GM23248 (cell line): ENCODE measurements around the gene SHD. TPM values are rescaled to one million over a fixed set of nuclear protein-coding genes. Genes with fewer than 3 reads are reported as not detected.

Source experiments
- DNase-seq: peaks from one replicate; pipeline ENCODE4 v3.0.0-alpha.2; 2015
- H2AFZ ChIP-seq: fragments of 200-600 bp; sonication (generic); 2 replicates; pipeline ENCODE4 v1.6.1; 2016; ENCODE audit warnings: antibody characterized with exemption
- H3F3A ChIP-seq: fragments of 200-600 bp; sonication (generic); 2 replicates; pipeline ENCODE4 v1.6.1; 2016; ENCODE audit warnings: mild to moderate bottlenecking, antibody characterized with exemption, mixed run types; ENCODE audit not compliant: insufficient read depth
- H3K27ac ChIP-seq: fragments of 200-600 bp; sonication (generic); 2 replicates; pipeline ENCODE4 v1.5.1; 2016; ENCODE audit warnings: mild to moderate bottlenecking
- H3K27me3 ChIP-seq: fragments of 200-600 bp; sonication (generic); replicated peaks from 2 replicates; pipeline ENCODE4 v1.6.1; 2016; ENCODE audit warnings: mild to moderate bottlenecking; ENCODE audit not compliant: insufficient read depth
- H3K36me3 ChIP-seq: fragments of 200-600 bp; sonication (generic); 2 replicates; pipeline ENCODE4 v1.6.1; 2016; ENCODE audit warnings: low read depth, mild to moderate bottlenecking
- H3K4me1 ChIP-seq: fragments of 200-600 bp; sonication (generic); 2 replicates; pipeline ENCODE4 v1.6.1; 2016; ENCODE audit warnings: mild to moderate bottlenecking; ENCODE audit not compliant: insufficient read depth
- H3K4me2 ChIP-seq: fragments of 200-600 bp; sonication (generic); one replicate; pipeline ENCODE4 v1.6.1; 2016; ENCODE audit warnings: mild to moderate bottlenecking; ENCODE audit not compliant: unreplicated experiment
- H3K4me3 ChIP-seq: fragments of 200-600 bp; sonication (generic); 2 replicates; pipeline ENCODE4 v1.5.1; 2016; ENCODE audit warnings: mild to moderate bottlenecking
- H3K79me2 ChIP-seq: fragments of 200-600 bp; sonication (generic); 2 replicates; pipeline ENCODE4 v1.6.1; 2016; ENCODE audit warnings: mild to moderate bottlenecking; ENCODE audit not compliant: insufficient read depth
- H3K9ac ChIP-seq: fragments of 200-600 bp; sonication (generic); 2 replicates; pipeline ENCODE4 v1.6.1; 2016; ENCODE audit warnings: mild to moderate bottlenecking
- H3K9me2 ChIP-seq: fragments of 200-600 bp; sonication (generic); 2 replicates; pipeline ENCODE4 v1.6.1; 2016; ENCODE audit warnings: mixed run types, mild to moderate bottlenecking, moderate library complexity; ENCODE audit not compliant: insufficient read depth
- H3K9me3 ChIP-seq: fragments of 200-600 bp; sonication (generic); one replicate; pipeline ENCODE4 v1.6.1; 2017; ENCODE audit warnings: low read depth
- H4K20me1 ChIP-seq: fragments of 200-600 bp; sonication (generic); 2 replicates; pipeline ENCODE4 v1.6.0; 2016; ENCODE audit not compliant: insufficient read depth
- EZH2 ChIP-seq: fragments of 200-600 bp; sonication (generic); IDR thresholded peaks from 2 replicates; pipeline ENCODE4 v1.6.1; 2018; ENCODE audit warnings: antibody characterized with exemption, mild to moderate bottlenecking; ENCODE audit not compliant: insufficient read depth, poor library complexity, severe bottlenecking
- EZH2phosphoT487 ChIP-seq: fragments of 200-600 bp; sonication (generic); IDR thresholded peaks from 2 replicates; pipeline ENCODE4 v1.6.1; 2018; ENCODE audit warnings: antibody characterized with exemption, moderate library complexity, mild to moderate bottlenecking, low read depth; ENCODE audit not compliant: insufficient read depth
- WGBS, 2 experiments: methylation state at CpG; one replicate each; pipeline ENCODE4 v1.1.6; 2015 to 2017; ENCODE audit warnings: low lambda C conversion rate in 2 of 2, low coverage in 1 of 2; ENCODE audit errors: missing lambda C conversion rate in 2 of 2; 5-methylcytosine and 5-hydroxymethylcytosine counted together
- in situ Hi-C: fragments of 300-500 bp; cut with MboI; formaldehyde crosslinking; loops from 2 replicates; pipeline ENCODE4 v1.15.0; 2020
- polyA plus RNA-seq: library from polyadenylated mRNA; unstranded; fragments of >200 nt; fragmentation: Nextera tagmentation; extraction: Ambion mirVana; gene quantifications from 2 replicates; pipeline ENCODE4 v1.2.1, GENCODE V29; 2016
- total RNA-seq: library from RNA; depleted of rRNA; stranded (reverse); fragments of >200 nt; shearing (Covaris generic); gene quantifications from 2 replicates; pipeline ENCODE4 v1.2.3, GENCODE V29; 2014

SHD gene
- total and polyA plus RNA-seq, 2 experiments from 2014 or later, result not detected

GRCh38 chr19:4295972-4296771 lies 17.1 kb downstream of the SHD start:
- Histone ChIP-seq H3K4me2 (no peak overlapping the region), H3K27me3 (no peaks in the 10 kb centered on the region; the same call in 1 of the 2 replicates), H3K9ac (no peak overlapping the region), H3F3A (no peaks in the 10 kb centered on the region), H3K27ac (no peak overlapping the region), H4K20me1 (no peaks in the 10 kb centered on the region), H3K4me1 (no peaks in the 10 kb centered on the region), H3K4me3 (no peak overlapping the region), H3K9me3 (no peaks in the 10 kb centered on the region), H3K36me3 (no peaks in the 10 kb centered on the region), H2AFZ (no peak overlapping the region), H3K79me2 (no peaks in the 10 kb centered on the region), H3K9me2 (no peaks in the 10 kb centered on the region)
- WGBS, 2 experiments, result 31 to 34% methylated on average over 14 of the region's 14 CpGs
- TF ChIP-seq EZH2 (no peak), EZH2phosphoT487 (no peak)
- DNase-seq, result no peak
- in situ Hi-C loops, result no loop called here

DNA sequence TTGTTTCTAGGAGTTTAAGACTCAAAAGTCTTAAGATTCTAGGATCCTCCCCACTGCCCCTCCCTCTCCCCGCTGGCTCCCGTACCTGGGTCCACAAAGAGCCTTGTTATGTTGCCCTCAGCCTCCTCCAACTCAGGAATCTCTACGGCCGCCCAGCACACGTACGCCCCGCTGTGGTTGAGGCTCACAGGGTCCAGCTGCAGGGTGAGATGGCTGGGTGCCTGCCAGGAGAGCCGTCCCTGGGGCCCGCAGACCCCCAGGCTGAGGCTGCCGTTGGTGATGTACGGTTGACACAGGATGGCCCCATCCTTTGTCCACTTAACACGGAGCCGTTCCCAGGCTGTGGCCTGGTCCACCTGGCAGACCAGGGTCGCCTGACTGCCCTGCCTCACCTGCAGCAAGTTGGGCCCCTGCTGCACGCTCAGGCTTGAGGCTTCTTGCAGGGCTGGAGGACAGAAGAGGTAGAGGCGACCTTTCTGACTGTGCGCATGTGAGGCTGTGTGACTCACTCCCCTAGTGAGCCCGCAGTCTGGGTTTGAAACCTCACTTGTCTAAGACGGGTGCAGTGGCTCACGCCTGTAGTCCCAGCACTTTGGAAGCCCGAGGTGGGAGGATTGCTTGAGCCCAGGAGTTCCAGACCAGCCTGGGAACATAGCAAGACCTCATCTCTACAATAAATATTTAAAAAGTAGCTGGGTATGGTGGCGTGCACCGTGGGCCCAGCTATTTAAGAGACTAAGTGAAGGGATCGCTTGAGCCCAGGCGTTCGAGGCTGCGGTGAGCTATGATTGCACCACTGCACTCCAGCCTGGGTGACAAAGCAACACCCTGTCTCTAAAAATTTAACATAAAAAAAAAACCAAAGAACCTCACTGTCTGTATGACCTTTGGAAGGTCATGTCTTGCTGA lies 19.1 kb downstream of the SHD start:
- TF ChIP-seq EZH2phosphoT487 (no peak), EZH2 (no peak)
- no peaks in the 10 kb centered on the region for H3F3A ChIP-seq
- WGBS, 2 experiments, result 72 to 73% methylated on average over 26 to 27 of the region's 27 CpGs
- no peaks in the 10 kb centered on the region for H3K9me3 ChIP-seq
- H3K9me2 ChIP-seq, result no peaks in the 10 kb centered on the region
- H3K9ac ChIP-seq, result no peak overlapping the region
- H3K79me2 ChIP-seq, result no peaks in the 10 kb centered on the region
- no peaks in the 10 kb centered on the region; the same call in 1 of the 2 replicates for H3K27me3 ChIP-seq
- DNase-seq, result no peak
- no peak overlapping the region for H3K4me2 ChIP-seq
- no peaks in the 10 kb centered on the region for H3K4me1 ChIP-seq
- H3K4me3 ChIP-seq, result no peak overlapping the region
- no peaks in the 10 kb centered on the region for H3K36me3 ChIP-seq
- H3K27ac ChIP-seq, result no peak overlapping the region
- H4K20me1 ChIP-seq, result no peaks in the 10 kb centered on the region
- no peak overlapping the region for H2AFZ ChIP-seq
- in situ Hi-C loops, result no loop called here

- Histone ChIP-seq H2AFZ (no peak overlapping the region), H3K4me1 (no peaks in the 10 kb centered on the region), H3F3A (no peaks in the 10 kb centered on the region), H3K36me3 (no peaks in the 10 kb centered on the region), H3K27me3 (no peaks in the 10 kb centered on the region; the same call in 1 of the 2 replicates), H3K9ac (no peak overlapping the region), H3K4me3 (no peak overlapping the region), H4K20me1 (no peaks in the 10 kb centered on the region), H3K79me2 (no peaks in the 10 kb centered on the region), H3K9me3 (no peaks in the 10 kb centered on the region), H3K4me2 (no peak overlapping the region), H3K9me2 (no peaks in the 10 kb centered on the region), H3K27ac (no peak overlapping the region)
- no peak for DNase-seq
- 69 to 76% methylated on average over 8 of the region's 8 CpGs for WGBS, 2 experiments
- in situ Hi-C loops, result no loop called here
- TF ChIP-seq EZH2 (no peak), EZH2phosphoT487 (no peak)
Observed at GRCh38 chr19:4298810-4299550, 19.9 kb downstream of the SHD start.

GRCh38 chr19:4300589-4300988 lies 21.5 kb downstream of the SHD start:
- H3F3A ChIP-seq, result no peaks in the 10 kb centered on the region
- no peak overlapping the region for H3K9ac ChIP-seq
- H3K36me3 ChIP-seq, result no peaks in the 10 kb centered on the region
- in situ Hi-C loops, result no loop called here
- H3K4me3 ChIP-seq, result no peak overlapping the region
- H3K27me3 ChIP-seq, result no peaks in the 10 kb centered on the region
- DNase-seq, result no peak
- H3K4me2 ChIP-seq, result no peak overlapping the region
- no peaks in the 10 kb centered on the region for H3K9me2 ChIP-seq
- H3K4me1 ChIP-seq, result no peaks in the 10 kb centered on the region
- H3K27ac ChIP-seq, result no peak overlapping the region
- TF ChIP-seq EZH2, result no peak
- TF ChIP-seq EZH2phosphoT487, result no peak
- no peak overlapping the region for H2AFZ ChIP-seq
- H3K79me2 ChIP-seq, result no peaks in the 10 kb centered on the region
- H3K9me3 ChIP-seq, result no peaks in the 10 kb centered on the region
- H4K20me1 ChIP-seq, result no peaks in the 10 kb centered on the region
- 71 to 73% methylated on average over 3 of the region's 3 CpGs for WGBS, 2 experiments
